HL-60 (cell line): Measurements from ENCODE around the gene KIF3A.

Source experiments
- GABPA ChIP-seq: IDR thresholded peaks from 2 replicates; pipeline ENCODE4 v1.6.1; 2012; ENCODE audit warnings: low read depth
- POLR2AphosphoS5 ChIP-seq: IDR thresholded peaks from 2 replicates; pipeline ENCODE4 v1.6.1; 2012; ENCODE audit warnings: low read depth
- TF ChIP-seq, protein P1 (sequence below): IDR thresholded peaks from one replicate; pipeline ENCODE4 v1.5.1; 2011; ENCODE audit warnings: low read length, control low read depth, inconsistent platforms; ENCODE audit not compliant: insufficient read depth
- TF ChIP-seq, protein P2 (sequence below): IDR thresholded peaks from 2 replicates; pipeline ENCODE4 v1.6.1; 2012; ENCODE audit warnings: low read depth; ENCODE audit not compliant: insufficient replicate concordance

DNA sequence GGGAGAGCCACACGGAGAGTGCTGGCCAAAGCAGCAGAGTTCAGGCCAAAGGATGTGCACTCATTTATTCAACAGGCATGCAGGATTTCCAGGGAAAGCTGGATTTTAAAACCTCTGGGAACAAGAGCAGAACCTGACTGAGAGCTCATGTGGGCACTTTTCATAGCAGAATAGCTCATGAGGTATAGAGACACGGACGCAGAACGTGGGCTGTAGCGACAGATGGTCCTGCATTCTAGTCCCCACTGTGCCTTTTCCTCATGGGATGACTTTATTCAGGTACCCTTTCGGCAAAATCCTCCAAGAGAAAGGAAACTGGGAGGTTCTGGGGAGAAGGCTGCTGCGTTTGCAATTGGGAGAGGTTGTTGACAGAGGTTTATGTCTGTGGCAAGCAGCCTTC lies 58.2 kb downstream of the KIF3A start:
- TF ChIP-seq, protein P1, sequence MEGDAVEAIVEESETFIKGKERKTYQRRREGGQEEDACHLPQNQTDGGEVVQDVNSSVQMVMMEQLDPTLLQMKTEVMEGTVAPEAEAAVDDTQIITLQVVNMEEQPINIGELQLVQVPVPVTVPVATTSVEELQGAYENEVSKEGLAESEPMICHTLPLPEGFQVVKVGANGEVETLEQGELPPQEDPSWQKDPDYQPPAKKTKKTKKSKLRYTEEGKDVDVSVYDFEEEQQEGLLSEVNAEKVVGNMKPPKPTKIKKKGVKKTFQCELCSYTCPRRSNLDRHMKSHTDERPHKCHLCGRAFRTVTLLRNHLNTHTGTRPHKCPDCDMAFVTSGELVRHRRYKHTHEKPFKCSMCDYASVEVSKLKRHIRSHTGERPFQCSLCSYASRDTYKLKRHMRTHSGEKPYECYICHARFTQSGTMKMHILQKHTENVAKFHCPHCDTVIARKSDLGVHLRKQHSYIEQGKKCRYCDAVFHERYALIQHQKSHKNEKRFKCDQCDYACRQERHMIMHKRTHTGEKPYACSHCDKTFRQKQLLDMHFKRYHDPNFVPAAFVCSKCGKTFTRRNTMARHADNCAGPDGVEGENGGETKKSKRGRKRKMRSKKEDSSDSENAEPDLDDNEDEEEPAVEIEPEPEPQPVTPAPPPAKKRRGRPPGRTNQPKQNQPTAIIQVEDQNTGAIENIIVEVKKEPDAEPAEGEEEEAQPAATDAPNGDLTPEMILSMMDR = no peak
- TF ChIP-seq POLR2AphosphoS5 = no peak
- TF ChIP-seq, protein P2, sequence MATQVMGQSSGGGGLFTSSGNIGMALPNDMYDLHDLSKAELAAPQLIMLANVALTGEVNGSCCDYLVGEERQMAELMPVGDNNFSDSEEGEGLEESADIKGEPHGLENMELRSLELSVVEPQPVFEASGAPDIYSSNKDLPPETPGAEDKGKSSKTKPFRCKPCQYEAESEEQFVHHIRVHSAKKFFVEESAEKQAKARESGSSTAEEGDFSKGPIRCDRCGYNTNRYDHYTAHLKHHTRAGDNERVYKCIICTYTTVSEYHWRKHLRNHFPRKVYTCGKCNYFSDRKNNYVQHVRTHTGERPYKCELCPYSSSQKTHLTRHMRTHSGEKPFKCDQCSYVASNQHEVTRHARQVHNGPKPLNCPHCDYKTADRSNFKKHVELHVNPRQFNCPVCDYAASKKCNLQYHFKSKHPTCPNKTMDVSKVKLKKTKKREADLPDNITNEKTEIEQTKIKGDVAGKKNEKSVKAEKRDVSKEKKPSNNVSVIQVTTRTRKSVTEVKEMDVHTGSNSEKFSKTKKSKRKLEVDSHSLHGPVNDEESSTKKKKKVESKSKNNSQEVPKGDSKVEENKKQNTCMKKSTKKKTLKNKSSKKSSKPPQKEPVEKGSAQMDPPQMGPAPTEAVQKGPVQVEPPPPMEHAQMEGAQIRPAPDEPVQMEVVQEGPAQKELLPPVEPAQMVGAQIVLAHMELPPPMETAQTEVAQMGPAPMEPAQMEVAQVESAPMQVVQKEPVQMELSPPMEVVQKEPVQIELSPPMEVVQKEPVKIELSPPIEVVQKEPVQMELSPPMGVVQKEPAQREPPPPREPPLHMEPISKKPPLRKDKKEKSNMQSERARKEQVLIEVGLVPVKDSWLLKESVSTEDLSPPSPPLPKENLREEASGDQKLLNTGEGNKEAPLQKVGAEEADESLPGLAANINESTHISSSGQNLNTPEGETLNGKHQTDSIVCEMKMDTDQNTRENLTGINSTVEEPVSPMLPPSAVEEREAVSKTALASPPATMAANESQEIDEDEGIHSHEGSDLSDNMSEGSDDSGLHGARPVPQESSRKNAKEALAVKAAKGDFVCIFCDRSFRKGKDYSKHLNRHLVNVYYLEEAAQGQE = no peak
- TF ChIP-seq GABPA = no peak
